Measurements from ENCODE around the gene G6PC1. TPM values are rescaled to one million over a fixed set of nuclear protein-coding genes. Genes with fewer than 3 reads are reported as not detected.
"Not testable (repeated sequence)": the region's sequence is repeated elsewhere in the genome, so short reads cannot be mapped to it uniquely, and the experiment has no call there.

G6PC1 gene
- total RNA-seq = not detected

DNA sequence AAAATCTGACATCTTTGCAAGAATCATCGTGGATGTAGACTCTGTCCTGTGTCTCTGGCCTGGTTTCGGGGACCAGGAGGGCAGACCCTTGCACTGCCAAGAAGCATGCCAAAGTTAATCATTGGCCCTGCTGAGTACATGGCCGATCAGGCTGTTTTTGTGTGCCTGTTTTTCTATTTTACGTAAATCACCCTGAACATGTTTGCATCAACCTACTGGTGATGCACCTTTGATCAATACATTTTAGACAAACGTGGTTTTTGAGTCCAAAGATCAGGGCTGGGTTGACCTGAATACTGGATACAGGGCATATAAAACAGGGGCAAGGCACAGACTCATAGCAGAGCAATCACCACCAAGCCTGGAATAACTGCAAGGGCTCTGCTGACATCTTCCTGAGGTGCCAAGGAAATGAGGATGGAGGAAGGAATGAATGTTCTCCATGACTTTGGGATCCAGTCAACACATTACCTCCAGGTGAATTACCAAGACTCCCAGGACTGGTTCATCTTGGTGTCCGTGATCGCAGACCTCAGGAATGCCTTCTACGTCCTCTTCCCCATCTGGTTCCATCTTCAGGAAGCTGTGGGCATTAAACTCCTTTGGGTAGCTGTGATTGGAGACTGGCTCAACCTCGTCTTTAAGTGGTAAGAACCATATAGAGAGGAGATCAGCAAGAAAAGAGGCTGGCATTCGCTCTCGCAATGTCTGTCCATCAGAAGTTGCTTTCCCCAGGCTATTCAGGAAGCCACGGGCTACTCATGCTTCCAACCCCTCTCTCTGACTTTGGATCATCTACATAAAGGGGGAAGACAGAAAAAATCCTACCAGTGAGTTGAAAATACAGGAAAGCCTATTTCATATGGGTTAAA lies at the start of gene G6PC1:
Gene G6PC1 (plus strand): TSS at position 340 of the 872 bp plus-strand sequence. CDS start 78 bp downstream, at position 418.
- DNase-seq = no peak

GRCh38 chr17:42850954-42851353 lies 49.6 kb upstream of the G6PC1 start, which contains the start of gene AOC3:
AOC3 (plus strand) TSS chr17:42851199; CDS start chr17:42851344, 145 bp downstream.
- DNase-seq = no peak

DNA sequence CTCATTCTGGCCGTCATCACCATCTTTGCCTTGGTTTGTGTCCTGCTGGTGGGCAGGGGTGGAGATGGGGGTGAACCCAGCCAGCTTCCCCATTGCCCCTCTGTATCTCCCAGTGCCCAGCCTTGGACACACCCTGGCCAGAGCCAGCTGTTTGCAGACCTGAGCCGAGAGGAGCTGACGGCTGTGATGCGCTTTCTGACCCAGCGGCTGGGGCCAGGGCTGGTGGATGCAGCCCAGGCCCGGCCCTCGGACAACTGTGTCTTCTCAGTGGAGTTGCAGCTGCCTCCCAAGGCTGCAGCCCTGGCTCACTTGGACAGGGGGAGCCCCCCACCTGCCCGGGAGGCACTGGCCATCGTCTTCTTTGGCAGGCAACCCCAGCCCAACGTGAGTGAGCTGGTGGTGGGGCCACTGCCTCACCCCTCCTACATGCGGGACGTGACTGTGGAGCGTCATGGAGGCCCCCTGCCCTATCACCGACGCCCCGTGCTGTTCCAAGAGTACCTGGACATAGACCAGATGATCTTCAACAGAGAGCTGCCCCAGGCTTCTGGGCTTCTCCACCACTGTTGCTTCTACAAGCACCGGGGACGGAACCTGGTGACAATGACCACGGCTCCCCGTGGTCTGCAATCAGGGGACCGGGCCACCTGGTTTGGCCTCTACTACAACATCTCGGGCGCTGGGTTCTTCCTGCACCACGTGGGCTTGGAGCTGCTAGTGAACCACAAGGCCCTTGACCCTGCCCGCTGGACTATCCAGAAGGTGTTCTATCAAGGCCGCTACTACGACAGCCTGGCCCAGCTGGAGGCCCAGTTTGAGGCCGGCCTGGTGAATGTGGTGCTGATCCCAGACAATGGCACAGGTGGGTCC lies 49.0 kb upstream of the G6PC1 start:
- not testable (repeated sequence) for DNase-seq

GRCh38 chr17:42852351-42852750 lies 48.2 kb upstream of the G6PC1 start:
- DNase-seq = no peak

- DNase-seq = no peak
Measured at GRCh38 chr17:42853004-42853403, 47.6 kb upstream of the G6PC1 start.

GRCh38 chr17:42853597-42853967 lies 47.0 kb upstream of the G6PC1 start:
- DNase-seq = no peak

DNA sequence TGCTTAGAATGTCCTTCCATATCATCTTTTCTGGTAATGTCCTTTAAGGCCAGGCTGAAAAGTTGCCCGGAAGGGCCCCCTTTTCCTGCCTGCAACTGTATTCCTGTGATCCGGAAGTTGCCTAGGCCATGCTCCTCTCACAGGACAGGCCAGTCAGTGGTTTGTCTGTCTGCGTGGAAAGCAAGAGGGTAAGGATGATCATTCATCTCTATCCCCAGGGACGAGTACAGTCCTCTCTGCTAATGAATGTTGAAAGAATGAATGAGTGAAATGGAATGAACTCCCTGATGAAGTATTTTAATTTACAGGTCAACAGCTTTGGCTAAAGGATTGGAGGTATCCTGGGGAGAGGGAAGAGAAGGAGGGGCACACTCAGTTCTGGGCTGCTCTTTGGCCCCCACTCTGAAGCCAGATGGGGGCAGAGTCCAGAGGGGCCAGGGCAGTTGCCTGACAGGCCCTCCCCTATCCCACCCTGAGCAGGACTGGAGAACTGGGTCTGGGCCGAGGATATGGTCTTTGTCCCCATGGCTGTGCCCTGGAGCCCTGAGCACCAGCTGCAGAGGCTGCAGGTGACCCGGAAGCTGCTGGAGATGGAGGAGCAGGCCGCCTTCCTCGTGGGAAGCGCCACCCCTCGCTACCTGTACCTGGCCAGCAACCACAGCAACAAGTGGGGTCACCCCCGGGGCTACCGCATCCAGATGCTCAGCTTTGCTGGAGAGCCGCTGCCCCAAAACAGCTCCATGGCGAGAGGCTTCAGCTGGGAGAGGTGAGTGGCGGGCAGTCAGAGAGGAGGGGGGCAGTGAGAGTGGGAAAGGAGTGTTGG lies 46.4 kb upstream of the G6PC1 start:
- no peak for DNase-seq

DNA sequence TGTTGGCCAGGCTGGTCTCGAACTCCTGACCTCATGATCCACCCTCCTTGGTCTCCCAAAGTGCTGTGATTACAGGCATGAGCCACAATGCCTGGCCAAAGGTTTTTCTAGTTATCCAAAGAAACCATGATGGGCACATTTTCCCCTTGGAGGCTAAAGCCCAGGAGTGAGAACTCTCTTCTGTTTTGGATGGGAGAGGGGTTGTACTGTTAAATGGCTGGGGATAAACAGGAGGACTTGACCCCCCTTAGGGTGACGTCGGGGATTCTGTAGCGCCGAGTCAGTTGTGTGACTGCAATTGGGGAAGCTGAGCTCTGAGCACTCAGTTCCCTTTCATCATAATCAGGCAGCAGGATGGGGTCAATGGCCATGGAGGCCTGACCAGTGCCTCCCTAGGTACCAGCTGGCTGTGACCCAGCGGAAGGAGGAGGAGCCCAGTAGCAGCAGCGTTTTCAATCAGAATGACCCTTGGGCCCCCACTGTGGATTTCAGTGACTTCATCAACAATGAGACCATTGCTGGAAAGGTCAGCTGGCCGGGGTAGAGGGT lies 45.5 kb upstream of the G6PC1 start:
- no peak for DNase-seq

DNA sequence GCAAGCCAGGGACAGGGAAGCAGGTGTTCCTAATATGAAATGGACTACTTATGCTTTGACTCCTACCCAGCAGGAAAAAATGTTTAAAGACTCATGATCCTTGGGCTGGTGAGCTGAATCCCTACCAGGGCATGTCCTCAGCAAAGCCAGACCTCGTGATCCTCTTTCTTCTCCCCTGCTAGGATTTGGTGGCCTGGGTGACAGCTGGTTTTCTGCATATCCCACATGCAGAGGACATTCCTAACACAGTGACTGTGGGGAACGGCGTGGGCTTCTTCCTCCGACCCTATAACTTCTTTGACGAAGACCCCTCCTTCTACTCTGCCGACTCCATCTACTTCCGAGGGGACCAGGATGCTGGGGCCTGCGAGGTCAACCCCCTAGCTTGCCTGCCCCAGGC lies 44.5 kb upstream of the G6PC1 start:
- not testable (repeated sequence) for DNase-seq

DNA sequence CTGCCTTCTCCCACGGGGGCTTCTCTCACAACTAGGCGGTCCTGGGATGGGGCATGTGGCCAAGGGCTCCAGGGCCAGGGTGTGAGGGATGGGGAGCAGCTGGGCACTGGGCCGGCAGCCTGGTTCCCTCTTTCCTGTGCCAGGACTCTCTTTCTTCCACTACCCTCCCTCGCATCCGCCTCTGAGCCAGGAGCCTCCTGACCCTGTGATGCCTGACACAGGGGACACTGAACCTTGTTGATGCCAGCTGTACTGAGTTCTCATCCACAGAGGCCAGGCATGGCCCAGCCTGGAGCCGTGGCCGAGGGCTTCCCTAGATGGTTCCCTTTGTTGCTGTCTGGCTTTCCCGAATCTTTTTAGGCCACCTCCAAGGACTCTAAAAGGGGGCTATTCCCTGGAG lies 44.1 kb upstream of the G6PC1 start:
- not testable (repeated sequence) for DNase-seq

GRCh38 chr17:42857389-42857788 lies 43.2 kb upstream of the G6PC1 start:
- DNase-seq = no peak

GRCh38 chr17:42865638-42866094 lies 34.9 kb upstream of the G6PC1 start:
- no peak for DNase-seq

DNA sequence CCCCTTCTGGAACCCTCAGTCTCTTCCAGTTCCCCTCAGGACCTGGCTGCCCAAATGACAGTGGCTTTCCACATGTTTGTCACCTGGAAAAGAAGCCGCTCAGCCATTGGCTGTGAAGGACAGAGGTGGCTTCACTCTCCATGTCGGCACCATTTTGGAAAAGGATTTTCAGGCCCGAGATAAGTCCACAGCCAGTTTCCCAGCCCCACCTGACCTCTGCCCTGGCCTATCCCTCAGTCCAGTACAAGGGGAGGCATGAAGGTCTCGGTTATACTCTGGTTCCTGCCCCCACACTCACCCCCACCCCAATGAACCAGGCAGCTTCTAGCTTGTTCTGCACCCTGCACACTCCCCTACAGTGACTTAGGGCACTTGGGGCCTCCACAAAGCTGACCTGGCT lies 34.4 kb upstream of the G6PC1 start:
- no peak for DNase-seq

DNA sequence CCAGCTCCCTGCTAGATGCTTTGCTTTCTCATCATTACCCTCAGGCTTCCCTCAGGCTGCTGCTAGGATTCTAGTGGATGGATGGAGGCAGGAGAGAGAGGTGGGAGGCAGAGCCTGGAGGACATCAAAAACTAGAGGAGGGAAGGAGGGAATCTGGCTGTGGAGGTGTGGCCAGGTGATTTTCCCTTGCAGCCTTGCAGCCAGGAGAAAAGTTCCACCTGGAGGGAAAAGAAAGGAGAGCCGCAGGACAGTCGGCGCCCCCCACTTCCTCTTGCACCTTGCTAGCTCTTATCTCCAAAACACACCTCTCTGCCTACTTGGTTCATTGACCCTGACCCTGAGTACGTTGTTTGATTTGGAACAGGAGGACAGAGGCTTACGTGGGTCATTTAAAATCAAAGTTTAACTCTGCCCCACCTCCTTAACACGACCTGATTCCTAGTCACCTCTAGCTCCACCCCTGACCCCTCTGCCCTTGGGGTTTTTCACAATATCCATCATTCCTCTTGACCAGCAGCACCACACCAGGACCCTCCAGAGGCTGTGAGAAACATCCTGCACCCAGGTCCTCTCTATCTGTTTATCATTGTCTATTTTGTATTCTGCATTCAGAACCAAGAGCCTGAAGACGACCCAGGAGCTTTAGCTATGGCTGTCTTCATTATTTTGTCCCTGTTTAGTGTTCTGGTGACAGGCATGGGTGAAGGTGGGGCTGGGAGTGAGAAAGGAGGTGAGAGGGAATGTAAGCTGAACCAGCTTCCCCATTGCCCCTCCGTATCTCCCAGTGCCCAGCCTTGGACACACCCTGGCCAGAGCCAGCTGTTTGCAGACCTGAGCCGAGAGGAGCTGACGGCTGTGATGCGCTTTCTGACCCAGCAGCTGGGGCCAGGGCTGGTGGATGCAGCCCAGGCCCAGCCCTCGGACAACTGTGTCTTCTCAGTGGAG lies 33.7 kb upstream of the G6PC1 start:
- DNase-seq = no peak

DNA sequence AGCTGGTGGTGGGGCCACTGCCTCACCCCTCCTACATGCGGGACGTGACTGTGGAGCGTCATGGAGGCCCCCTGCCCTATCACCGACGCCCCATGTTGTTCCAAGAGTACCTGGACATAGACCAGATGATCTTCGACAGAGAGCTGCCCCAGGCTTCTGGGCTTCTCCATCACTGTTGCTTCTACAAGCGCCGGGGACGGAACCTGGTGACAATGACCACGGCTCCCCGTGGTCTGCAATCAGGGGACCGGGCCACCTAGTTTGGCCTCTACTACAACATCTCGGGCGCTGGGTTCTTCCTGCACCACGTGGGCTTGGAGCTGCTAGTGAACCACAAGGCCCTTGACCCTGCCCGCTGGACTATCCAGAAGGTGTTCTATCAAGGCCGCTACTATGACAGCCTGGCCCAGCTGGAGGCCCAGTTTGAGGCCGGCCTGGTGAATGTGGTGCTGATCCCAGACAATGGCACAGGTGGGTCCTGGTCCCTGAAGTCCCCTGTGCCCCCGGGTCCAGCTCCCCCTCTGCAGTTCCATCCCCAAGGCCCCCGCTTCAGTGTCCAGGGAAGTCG lies 32.8 kb upstream of the G6PC1 start:
- DNase-seq = not testable (repeated sequence)

- no peak for DNase-seq
Measured at GRCh38 chr17:42868338-42868737, 32.3 kb upstream of the G6PC1 start.

- DNase-seq = no peak
Measured at GRCh38 chr17:42871647-42872046, 29.0 kb upstream of the G6PC1 start.

DNA sequence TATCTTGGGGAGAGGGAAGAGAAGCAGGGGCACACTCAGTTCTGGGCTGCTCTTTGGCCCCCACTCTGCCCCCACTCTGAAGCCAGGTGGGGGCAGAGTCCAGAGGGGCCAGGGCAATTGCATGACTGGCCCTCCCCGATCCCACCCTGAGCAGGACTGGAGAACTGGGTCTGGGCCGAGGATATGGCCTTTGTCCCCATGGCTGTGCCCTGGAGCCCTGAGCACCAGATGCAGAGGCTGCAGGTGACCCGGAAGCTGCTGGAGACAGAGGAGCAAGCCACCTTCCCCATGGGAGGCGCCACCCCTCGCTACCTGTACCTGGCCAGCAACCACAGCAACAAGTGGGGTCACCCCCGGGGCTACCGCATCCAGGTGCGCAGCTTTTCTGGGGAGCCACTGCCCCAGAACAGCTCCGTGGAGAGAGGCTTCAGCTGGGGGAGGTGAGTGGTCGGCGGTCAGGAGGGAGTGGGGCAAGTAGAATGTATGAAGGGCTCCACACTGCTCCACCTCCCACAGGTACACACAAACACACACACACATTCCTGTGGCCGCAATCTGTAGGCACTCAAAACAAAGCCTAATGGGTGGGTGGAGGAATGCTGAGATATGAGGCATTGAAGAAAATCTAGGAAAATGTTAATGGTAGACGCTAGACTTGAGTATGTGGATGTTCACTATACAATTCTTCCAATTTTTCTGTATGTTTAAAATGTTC lies 28.2 kb upstream of the G6PC1 start:
- no peak for DNase-seq

GRCh38 chr17:42873315-42873714 lies 27.3 kb upstream of the G6PC1 start:
- DNase-seq = no peak
